Tibial nerve (tissue), 4 donors: ENCODE data around the gene MAOA. TPM values are rescaled to one million over a fixed set of nuclear protein-coding genes. Genes with fewer than 3 reads are reported as not detected.
"Not testable (repeated sequence)": the region's sequence is repeated elsewhere in the genome, so short reads cannot be mapped to it uniquely, and the experiment has no call there.

Source experiments
- DNase-seq, 2 donors: peaks; one replicate each; pipeline ENCODE4 v3.0.0-alpha.2; 2019; ENCODE audit warnings: low spot score in 2 of 2
- H3K27ac ChIP-seq, 4 donors: fragments of 200-600 bp; sonication (generic) in 3 of 4; one replicate each; pipeline ENCODE4 v1.5.1; 2017 to 2019; ENCODE audit warnings: mild to moderate bottlenecking in 1 of 4
- H3K27me3 ChIP-seq, 2 donors: fragments of 200-600 bp; sonication (generic) in 1 of 2; one replicate each; pipeline versions ENCODE4 v1.5.1 to v1.6.0; 2017 to 2019
- H3K36me3 ChIP-seq, 3 donors: fragments of 200-600 bp; sonication (generic); one replicate each; pipeline ENCODE4 v1.5.1; 2018 to 2019
- H3K4me1 ChIP-seq, 4 donors: fragments of 200-600 bp; sonication (generic) in 3 of 4; one replicate each; pipeline ENCODE4 v1.5.1; 2017 to 2019
- H3K4me3 ChIP-seq, 4 donors: fragments of 200-600 bp; sonication (generic) in 3 of 4; one replicate each; pipeline ENCODE4 v1.5.1; 2017 to 2019; ENCODE audit warnings: mild to moderate bottlenecking in 1 of 4, moderate library complexity in 1 of 4
- H3K9me3 ChIP-seq, 4 donors: fragments of 200-600 bp; sonication (generic) in 3 of 4; one replicate each; pipeline ENCODE4 v1.5.1; 2017 to 2019
- EP300 ChIP-seq, 2 donors: sonication (generic); formaldehyde crosslinking; IDR thresholded peaks; one replicate each; pipeline ENCODE4 v1.6.1; 2017; ENCODE audit warnings: antibody characterized with exemption in 2 of 2, mild to moderate bottlenecking in 1 of 2
- POLR2A ChIP-seq, 2 donors: fragments of 450-650 bp; IDR thresholded peaks; one replicate each; pipeline ENCODE4 v1.6.1; 2017; ENCODE audit warnings: antibody characterized with exemption in 2 of 2, mild to moderate bottlenecking in 2 of 2, moderate library complexity in 2 of 2
- WGBS, 2 donors: methylation state at CpG; one replicate each; pipeline ENCODE4 v1.1.5; 2018; 5-methylcytosine and 5-hydroxymethylcytosine counted together
- total RNA-seq, 4 donors: library from RNA; depleted of rRNA; stranded (reverse); fragments of >200 nt; gene quantifications; one replicate each; pipeline ENCODE4 v1.1.0, GENCODE V29; 2016
- TF ChIP-seq, protein P1 (sequence below), 5 experiments: fragments of 200-600 bp in 3 of 5; fragments of 450-650 bp in 2 of 5; sonication (generic) in 3 of 5; IDR thresholded peaks; one replicate each; pipeline ENCODE4 v1.5.1; 2016 to 2019; ENCODE audit warnings: antibody characterized with exemption in 5 of 5, mild to moderate bottlenecking in 3 of 5, moderate library complexity in 2 of 5

Gene MAOA
- 100 to 1,000 TPM in 3 of 4 donors, 10 to 100 TPM in 1; 96.3 to 168 (median 120) TPM for total RNA-seq

DNA sequence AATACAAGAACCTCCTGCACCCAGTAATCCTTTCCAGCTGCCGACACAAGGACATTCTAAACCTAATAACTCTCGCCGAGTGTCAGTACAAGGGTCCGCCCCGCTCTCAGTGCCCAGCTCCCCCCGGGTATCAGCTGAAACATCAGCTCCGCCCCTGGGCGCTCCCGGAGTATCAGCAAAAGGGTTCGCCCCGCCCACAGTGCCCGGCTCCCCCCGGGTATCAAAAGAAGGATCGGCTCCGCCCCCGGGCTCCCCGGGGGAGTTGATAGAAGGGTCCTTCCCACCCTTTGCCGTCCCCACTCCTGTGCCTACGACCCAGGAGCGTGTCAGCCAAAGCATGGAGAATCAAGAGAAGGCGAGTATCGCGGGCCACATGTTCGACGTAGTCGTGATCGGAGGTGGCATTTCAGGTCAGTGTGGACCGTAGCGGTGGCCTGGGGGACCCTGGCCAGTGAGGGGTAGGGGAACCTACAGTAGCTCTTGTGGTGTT is at the start of gene MAOA:
Gene MAOA (plus strand): TSS at position 295 of the 490 bp plus-strand sequence. CDS start 43 bp downstream, at position 338.
- Histone ChIP-seq H3K9me3 (no peaks in the 10 kb centered on the region), H3K4me1 (no peaks in the 10 kb centered on the region), H3K4me3 (peak within 1 kb of the TSS; percentile 48 to 72 (median 62)), H3K36me3 (no peaks in the 10 kb centered on the region), H3K27ac (peak within 1 kb of the TSS; percentile 55 to 91 (median 84)), H3K27me3 (no peaks in the 10 kb centered on the region)
- 8 to 48% methylated on average over 4 to 24 of the region's 29 CpGs for WGBS, 2 donors
- DNase-seq = peak; percentile 86
- TF ChIP-seq POLR2A (IDR thresholded peaks at IDR 0.05) (peak in 1 of 2 donors; percentile 62), EP300 (IDR thresholded peaks at IDR 0.05) (peak in 1 of 2 donors; percentile 73)
- TF ChIP-seq, protein P1, sequence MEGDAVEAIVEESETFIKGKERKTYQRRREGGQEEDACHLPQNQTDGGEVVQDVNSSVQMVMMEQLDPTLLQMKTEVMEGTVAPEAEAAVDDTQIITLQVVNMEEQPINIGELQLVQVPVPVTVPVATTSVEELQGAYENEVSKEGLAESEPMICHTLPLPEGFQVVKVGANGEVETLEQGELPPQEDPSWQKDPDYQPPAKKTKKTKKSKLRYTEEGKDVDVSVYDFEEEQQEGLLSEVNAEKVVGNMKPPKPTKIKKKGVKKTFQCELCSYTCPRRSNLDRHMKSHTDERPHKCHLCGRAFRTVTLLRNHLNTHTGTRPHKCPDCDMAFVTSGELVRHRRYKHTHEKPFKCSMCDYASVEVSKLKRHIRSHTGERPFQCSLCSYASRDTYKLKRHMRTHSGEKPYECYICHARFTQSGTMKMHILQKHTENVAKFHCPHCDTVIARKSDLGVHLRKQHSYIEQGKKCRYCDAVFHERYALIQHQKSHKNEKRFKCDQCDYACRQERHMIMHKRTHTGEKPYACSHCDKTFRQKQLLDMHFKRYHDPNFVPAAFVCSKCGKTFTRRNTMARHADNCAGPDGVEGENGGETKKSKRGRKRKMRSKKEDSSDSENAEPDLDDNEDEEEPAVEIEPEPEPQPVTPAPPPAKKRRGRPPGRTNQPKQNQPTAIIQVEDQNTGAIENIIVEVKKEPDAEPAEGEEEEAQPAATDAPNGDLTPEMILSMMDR (IDR thresholded peaks at IDR 0.05) = no peak

DNA sequence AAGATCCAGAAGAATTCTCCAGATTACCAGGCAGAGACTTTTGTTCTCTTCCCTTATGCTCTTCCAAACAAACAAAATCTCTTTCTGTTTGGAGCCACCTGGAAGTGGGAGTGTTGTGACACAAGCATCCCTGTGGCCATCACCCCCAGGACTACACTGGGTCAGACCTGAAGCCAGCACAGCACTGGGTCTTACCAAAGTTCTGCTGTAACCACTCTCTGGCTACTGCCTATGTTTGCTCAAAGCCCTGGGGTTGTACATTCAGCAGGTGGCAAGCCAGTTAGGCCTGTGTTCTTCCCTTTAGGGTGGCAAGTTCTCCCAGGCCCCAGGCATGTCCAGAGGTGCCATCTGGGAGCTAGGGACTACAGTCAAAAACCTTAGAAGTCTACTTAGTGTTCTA is 43.7 kb upstream of the MAOA start:
- Histone ChIP-seq H3K27ac (no peak overlapping the region), H3K9me3 (no peaks in the 10 kb centered on the region), H3K27me3 (peaks cover 0 to 3% of the 10 kb centered on the region in 2 donors), H3K36me3 (no peaks in the 10 kb centered on the region), H3K4me3 (no peak overlapping the region), H3K4me1 (no peaks in the 10 kb centered on the region)
- DNase-seq = no peak
- TF ChIP-seq, protein P1 (IDR thresholded peaks at IDR 0.05) = no peak
- no peak for TF ChIP-seq POLR2A (IDR thresholded peaks at IDR 0.05)
- TF ChIP-seq EP300 (IDR thresholded peaks at IDR 0.05) = no peak

DNA sequence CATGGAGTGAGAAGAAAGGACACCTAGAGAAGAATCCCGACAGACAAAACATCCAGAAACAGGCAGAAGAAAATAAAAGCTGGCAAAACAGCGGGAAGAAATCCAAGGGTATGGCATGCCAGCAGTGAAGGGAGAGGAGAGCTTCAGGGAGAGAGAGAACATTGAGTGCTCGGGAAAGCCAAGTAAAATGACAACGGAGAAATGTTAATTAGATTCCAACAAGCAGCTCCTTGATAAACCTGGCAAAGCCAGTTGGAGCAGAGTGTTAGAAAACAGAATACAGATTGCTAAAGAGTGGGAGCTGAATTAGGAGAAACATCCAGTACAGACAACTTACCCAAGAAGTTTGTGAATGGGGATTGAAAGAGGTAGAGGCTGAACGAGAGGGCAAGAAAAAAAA is 40.4 kb upstream of the MAOA start:
- no peak for DNase-seq
- Histone ChIP-seq H3K4me3 (no peak overlapping the region), H3K9me3 (no peaks in the 10 kb centered on the region), H3K36me3 (no peaks in the 10 kb centered on the region), H3K27ac (no peak overlapping the region), H3K4me1 (no peaks in the 10 kb centered on the region), H3K27me3 (peaks cover 0 to 6% of the 10 kb centered on the region in 2 donors)
- TF ChIP-seq POLR2A (IDR thresholded peaks at IDR 0.05) (no peak), EP300 (IDR thresholded peaks at IDR 0.05) (no peak)
- TF ChIP-seq, protein P1 (IDR thresholded peaks at IDR 0.05) = no peak
- 57 to 66% methylated on average over 5 of the region's 5 CpGs for WGBS, 2 donors

DNA sequence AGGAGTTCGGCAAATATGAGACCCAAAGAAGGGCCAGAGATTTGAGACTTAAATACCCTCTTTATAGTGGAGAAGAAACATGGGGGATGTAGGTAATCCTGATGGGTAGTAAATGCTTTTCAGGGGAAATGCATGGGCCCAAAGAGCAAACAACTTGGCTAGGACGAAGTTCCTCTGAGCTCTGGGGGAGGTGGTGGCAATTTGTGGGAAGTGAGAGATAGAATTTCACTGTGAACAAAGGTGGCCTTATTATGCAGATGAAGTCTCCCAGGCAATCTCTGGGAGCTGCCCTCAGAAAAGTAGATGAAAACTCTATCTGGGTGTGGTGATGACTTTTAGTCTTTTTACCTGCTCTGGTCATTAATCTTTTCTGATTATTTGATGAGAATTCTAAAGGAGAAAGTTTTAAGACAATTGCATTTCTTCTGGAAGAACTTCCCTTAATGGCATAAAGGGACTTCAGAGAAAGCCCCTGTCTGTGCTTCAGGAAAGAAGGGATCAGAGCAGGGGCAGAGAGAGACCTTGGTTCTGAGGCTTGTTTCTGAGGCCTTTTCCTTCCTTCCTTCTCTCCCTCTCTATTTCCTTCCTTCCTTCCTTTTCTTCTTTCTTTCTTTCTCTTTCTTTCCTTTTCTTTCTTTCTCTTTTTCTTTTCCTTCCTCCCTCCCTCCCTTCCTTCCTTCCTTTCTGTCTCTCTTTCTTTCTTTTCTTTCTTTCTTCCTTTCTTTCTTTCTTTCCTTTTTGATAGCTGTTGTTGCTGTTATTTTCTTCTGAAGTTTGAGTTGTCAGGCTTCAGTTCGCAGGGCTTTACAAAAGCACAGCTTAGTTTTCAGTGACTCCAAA is 37.5 kb upstream of the MAOA start:
- H3K9me3 ChIP-seq = no peaks in the 10 kb centered on the region
- 53 to 56% methylated on average over 3 of the region's 3 CpGs for WGBS, 2 donors
- H3K27ac ChIP-seq = peak overlapping the region in 1 of 4 donors; percentile 11
- TF ChIP-seq EP300 (IDR thresholded peaks at IDR 0.05) (no peak), POLR2A (IDR thresholded peaks at IDR 0.05) (no peak)
- TF ChIP-seq, protein P1 (IDR thresholded peaks at IDR 0.05) = no peak
- no peak for DNase-seq
- H3K4me3 ChIP-seq = no peak overlapping the region
- no peaks in the 10 kb centered on the region for H3K4me1 ChIP-seq
- no peaks in the 10 kb centered on the region for H3K36me3 ChIP-seq
- peaks cover 0 to 6% of the 10 kb centered on the region in 2 donors for H3K27me3 ChIP-seq

DNA sequence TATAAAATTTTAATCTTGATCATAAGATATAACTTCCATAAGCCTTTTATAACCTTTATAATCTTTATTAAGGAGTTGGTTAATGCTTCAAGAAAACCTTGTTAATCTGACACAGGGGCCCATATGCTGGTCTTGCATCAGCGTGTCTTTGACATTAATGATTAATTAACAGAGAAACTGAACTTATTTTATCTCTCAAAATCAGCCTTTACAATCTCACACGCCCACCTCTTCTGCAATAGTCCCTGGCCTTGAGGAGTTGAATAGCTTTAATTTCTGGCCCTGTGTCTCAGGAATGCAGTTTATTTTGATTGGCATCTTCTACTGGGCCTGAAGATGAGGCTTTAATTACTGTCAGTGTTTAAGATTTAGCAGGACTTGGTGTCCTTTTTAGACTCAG is 36.2 kb upstream of the MAOA start:
- not testable (repeated sequence) for H3K27ac ChIP-seq, H3K36me3 ChIP-seq, H3K9me3 ChIP-seq, H3K4me1 ChIP-seq, H3K27me3 ChIP-seq, H3K4me3 ChIP-seq, DNase-seq
- 58 to 63% methylated on average over 2 of the region's 2 CpGs for WGBS, 2 donors
